HG03064 (cell line): ENCODE measurements around the gene PLXNC1.

Source experiments
- ATAC-seq: cut with Tn5 transposase; IDR thresholded peaks from one replicate; pipeline ENCODE4 v1.9.1; 2021; ENCODE audit warnings: low read depth; ENCODE audit not compliant: unreplicated experiment

Gene PLXNC1

GRCh38 chr12:94157181-94157580 is 8.8 kb downstream of the PLXNC1 start:
- ATAC-seq = no peak

GRCh38 chr12:94157981-94158411 is 9.6 kb downstream of the PLXNC1 start:
- ATAC-seq = peak; percentile 74

- ATAC-seq = no peak
These were observed 10.3 kb downstream of the PLXNC1 start for GRCh38 chr12:94158666-94159065.

- ATAC-seq = no peak
These were observed 13.7 kb downstream of the PLXNC1 start for GRCh38 chr12:94162108-94162507.

- no peak for ATAC-seq
These were observed 15.5 kb downstream of the PLXNC1 start for GRCh38 chr12:94163850-94164249.

- no peak for ATAC-seq
These were observed 16.8 kb downstream of the PLXNC1 start for GRCh38 chr12:94165138-94165537.

GRCh38 chr12:94165670-94166364 is 17.4 kb downstream of the PLXNC1 start:
- ATAC-seq = no peak

GRCh38 chr12:94167071-94167755 is 18.8 kb downstream of the PLXNC1 start:
- no peak for ATAC-seq

GRCh38 chr12:94167756-94168416 is 19.5 kb downstream of the PLXNC1 start:
- ATAC-seq = no peak

GRCh38 chr12:94169495-94169894 is 21.1 kb downstream of the PLXNC1 start:
- no peak for ATAC-seq

GRCh38 chr12:94169966-94170689 is 21.8 kb downstream of the PLXNC1 start:
- ATAC-seq = no peak

GRCh38 chr12:94170690-94171594 is 22.6 kb downstream of the PLXNC1 start:
- ATAC-seq = no peak

- no peak for ATAC-seq
These were observed 23.2 kb downstream of the PLXNC1 start for GRCh38 chr12:94171595-94171930.

- no peak for ATAC-seq
These were observed 23.7 kb downstream of the PLXNC1 start for GRCh38 chr12:94172031-94172430.

GRCh38 chr12:94172973-94173372 is 24.6 kb downstream of the PLXNC1 start:
- no peak for ATAC-seq

- peak; percentile 58 for ATAC-seq
These were observed 25.4 kb downstream of the PLXNC1 start for GRCh38 chr12:94173660-94174265.

- no peak for ATAC-seq
These were observed 26.2 kb downstream of the PLXNC1 start for GRCh38 chr12:94174576-94174975.

GRCh38 chr12:94175763-94176668 is 27.6 kb downstream of the PLXNC1 start:
- ATAC-seq = no peak

GRCh38 chr12:94178054-94178453 is 29.7 kb downstream of the PLXNC1 start:
- no peak for ATAC-seq
